Osteoblast (primary cell): ENCODE results near the gene PTK6. TPM values are rescaled to one million over a fixed set of nuclear protein-coding genes. Genes with fewer than 3 reads are reported as not detected.
A peak's percentile ranks its signal among the peaks of the same experiment; 100 is the strongest.

Source experiments
- DNase-seq: peaks from one replicate; pipeline ENCODE4 v3.0.0; 2011; ENCODE audit warnings: low spot score, mixed read lengths; ENCODE audit not compliant: insufficient read length; ENCODE audit errors: missing footprints
- H2AFZ ChIP-seq: 2 replicates; pipeline ENCODE4 v1.6.0; 2011; ENCODE audit warnings: mild to moderate bottlenecking, low read length
- H3K27ac ChIP-seq: 2 replicates; pipeline ENCODE4 v1.5.1; 2011; ENCODE audit warnings: mild to moderate bottlenecking, low read depth, low read length, moderate library complexity
- H3K27me3 ChIP-seq: 2 replicates; pipeline ENCODE4 v1.6.0; 2012; ENCODE audit warnings: mild to moderate bottlenecking, control low read depth, inconsistent platforms, low read length, moderate library complexity; ENCODE audit not compliant: insufficient read depth
- H3K36me3 ChIP-seq: 2 replicates; pipeline ENCODE4 v1.5.1; 2011; ENCODE audit warnings: mild to moderate bottlenecking, low read length, control low read depth, moderate library complexity; ENCODE audit not compliant: insufficient read depth
- H3K4me1 ChIP-seq: 2 replicates; pipeline ENCODE4 v1.5.1; 2011; ENCODE audit warnings: mild to moderate bottlenecking, low read length, control low read depth, moderate library complexity; ENCODE audit not compliant: insufficient read depth
- H3K4me2 ChIP-seq: 2 replicates; pipeline ENCODE4 v1.6.0; 2011; ENCODE audit warnings: mild to moderate bottlenecking, low read length; ENCODE audit not compliant: insufficient read depth
- H3K4me3 ChIP-seq: fragments of 200-600 bp; sonication (generic); 3 replicates; pipeline ENCODE4 v1.5.1; 2012; ENCODE audit warnings: mild to moderate bottlenecking, low read length, inconsistent platforms; ENCODE audit not compliant: insufficient read depth
- H3K79me2 ChIP-seq: 2 replicates; pipeline ENCODE4 v1.6.0; 2012; ENCODE audit warnings: mild to moderate bottlenecking, low read length, control low read depth, inconsistent platforms; ENCODE audit not compliant: insufficient read depth
- H3K9me3 ChIP-seq: 2 replicates; pipeline ENCODE4 v1.5.1; 2011; ENCODE audit warnings: low read depth, low read length, control low read depth
- H4K20me1 ChIP-seq: 2 replicates; pipeline ENCODE4 v1.6.0; 2012; ENCODE audit warnings: mild to moderate bottlenecking, low read length, control low read depth; ENCODE audit not compliant: insufficient read depth
- total RNA-seq: library from RNA; depleted of rRNA; stranded (reverse); fragments of >200 nt; gene quantifications from 2 replicates; pipeline ENCODE4 v1.2.3, GENCODE V29; 2012
- TF ChIP-seq, protein P1 (sequence below): IDR thresholded peaks from 2 replicates; pipeline ENCODE4 v1.5.1; 2011; ENCODE audit warnings: mild to moderate bottlenecking, low read depth, low read length, moderate library complexity; ENCODE audit errors: extremely low read depth

Gene PTK6
- total RNA-seq, 1 donor = not detected

DNA sequence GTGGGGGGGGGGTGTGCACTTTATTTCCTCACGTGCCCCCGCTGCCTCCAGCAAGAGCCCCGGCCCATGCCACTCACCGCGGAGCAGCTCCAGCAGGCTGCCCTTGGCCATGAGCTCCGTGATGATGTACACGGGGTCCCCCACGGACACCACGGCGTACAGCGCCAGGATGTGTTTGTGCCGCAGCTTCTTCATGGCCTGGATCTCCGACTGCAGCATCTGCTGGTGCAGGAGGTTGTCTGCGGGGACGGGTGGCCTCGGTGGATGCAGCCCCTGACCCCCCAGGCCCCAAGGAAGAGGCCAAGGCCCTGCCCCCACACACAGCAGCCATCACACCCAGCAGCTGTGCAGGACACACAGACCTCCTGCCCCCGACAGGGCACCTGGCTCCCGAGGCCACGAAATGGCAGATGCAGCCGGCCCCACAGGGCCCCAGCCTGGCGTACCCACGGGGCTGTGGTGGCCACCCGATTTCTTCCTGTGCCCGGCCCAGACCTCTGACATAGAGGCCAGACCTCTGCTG, 4.7 kb downstream of the PTK6 start:
- Histone ChIP-seq H3K9me3 (no peaks in the 10 kb centered on the region), H2AFZ (no peak overlapping the region), H4K20me1 (no peaks in the 10 kb centered on the region), H3K79me2 (no peaks in the 10 kb centered on the region), H3K36me3 (no peaks in the 10 kb centered on the region), H3K4me2 (no peak overlapping the region), H3K27ac (no peak overlapping the region), H3K27me3 (peaks cover 10% of the 10 kb centered on the region), H3K4me1 (peaks cover 8% of the 10 kb centered on the region), H3K4me3 (no peak overlapping the region)
- peak; percentile 83 for DNase-seq
- TF ChIP-seq, protein P1, sequence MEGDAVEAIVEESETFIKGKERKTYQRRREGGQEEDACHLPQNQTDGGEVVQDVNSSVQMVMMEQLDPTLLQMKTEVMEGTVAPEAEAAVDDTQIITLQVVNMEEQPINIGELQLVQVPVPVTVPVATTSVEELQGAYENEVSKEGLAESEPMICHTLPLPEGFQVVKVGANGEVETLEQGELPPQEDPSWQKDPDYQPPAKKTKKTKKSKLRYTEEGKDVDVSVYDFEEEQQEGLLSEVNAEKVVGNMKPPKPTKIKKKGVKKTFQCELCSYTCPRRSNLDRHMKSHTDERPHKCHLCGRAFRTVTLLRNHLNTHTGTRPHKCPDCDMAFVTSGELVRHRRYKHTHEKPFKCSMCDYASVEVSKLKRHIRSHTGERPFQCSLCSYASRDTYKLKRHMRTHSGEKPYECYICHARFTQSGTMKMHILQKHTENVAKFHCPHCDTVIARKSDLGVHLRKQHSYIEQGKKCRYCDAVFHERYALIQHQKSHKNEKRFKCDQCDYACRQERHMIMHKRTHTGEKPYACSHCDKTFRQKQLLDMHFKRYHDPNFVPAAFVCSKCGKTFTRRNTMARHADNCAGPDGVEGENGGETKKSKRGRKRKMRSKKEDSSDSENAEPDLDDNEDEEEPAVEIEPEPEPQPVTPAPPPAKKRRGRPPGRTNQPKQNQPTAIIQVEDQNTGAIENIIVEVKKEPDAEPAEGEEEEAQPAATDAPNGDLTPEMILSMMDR = no peak

DNA sequence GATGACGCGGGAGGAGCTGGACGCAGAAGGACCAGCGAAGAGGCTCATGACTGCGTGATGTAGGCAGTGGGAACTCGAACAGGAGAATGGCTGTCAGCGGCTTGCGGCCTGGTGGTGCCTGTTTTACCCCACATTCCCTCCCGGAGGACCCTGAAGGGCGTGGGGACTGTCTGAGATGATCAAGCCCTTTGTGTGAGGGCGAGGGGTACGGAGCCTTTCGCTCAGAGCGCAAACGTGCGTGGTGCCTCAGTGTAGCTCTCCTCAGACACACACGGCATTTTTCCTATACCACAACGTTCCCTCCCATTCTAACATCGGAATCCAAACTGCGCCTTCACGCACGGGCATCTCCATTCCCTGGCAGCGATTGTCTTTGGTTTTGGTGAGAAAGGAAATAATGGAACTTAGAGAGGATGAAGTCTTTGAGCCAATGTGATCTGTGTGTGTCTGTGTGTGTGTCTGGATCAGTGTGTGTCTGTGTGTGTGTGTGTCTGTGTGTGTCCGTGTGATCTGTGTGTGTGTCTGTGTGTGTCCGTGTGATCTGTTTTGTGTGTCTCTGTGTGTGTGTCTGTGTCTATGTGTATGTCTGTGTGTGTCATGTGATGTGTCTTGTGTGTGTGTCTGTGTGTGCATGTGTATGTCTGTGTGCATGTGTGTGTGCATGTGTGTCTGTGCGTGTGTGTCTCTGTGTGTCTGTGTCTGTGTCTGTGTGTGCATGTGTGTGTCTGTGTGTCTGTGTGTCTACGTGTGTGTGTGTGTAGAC, 5.3 kb downstream of the PTK6 start:
- DNase-seq = peak; percentile 66
- TF ChIP-seq, protein P1 = no peak
- no peaks in the 10 kb centered on the region for H3K79me2 ChIP-seq
- no peak overlapping the region for H3K4me2 ChIP-seq
- peaks cover 8% of the 10 kb centered on the region for H3K4me1 ChIP-seq
- H3K9me3 ChIP-seq = no peaks in the 10 kb centered on the region
- H2AFZ ChIP-seq = no peak overlapping the region
- no peak overlapping the region for H3K27ac ChIP-seq
- H3K36me3 ChIP-seq = no peaks in the 10 kb centered on the region
- peaks cover 10% of the 10 kb centered on the region for H3K27me3 ChIP-seq
- H4K20me1 ChIP-seq = peaks cover 3% of the 10 kb centered on the region
- H3K4me3 ChIP-seq = no peak overlapping the region

DNA sequence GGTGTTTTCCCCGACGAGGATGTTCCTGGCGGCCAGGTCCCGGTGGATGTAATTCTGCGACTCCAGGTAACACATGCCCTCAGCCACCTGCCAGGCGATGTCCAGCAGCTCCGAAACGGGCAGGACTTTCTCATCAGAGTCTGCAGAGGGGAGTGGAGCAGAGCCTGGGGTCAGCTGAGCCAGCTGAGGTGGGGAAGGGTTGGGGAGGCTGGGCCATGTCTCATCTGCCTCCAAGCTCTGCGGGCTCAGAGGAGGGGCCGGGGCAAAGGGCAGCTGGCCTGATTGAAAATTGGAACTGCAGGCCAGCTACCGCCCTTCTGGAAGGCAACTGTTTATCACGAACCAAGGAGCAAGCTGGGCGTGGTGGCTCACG, 6.4 kb downstream of the PTK6 start:
- H3K4me3 ChIP-seq = no peak overlapping the region
- no peaks in the 10 kb centered on the region for H3K79me2 ChIP-seq
- no peaks in the 10 kb centered on the region for H3K4me1 ChIP-seq
- H3K4me2 ChIP-seq = no peak overlapping the region
- H2AFZ ChIP-seq = no peak overlapping the region
- peak; percentile 76 for DNase-seq
- H3K27me3 ChIP-seq = peaks cover 10% of the 10 kb centered on the region
- TF ChIP-seq, protein P1 = no peak
- H4K20me1 ChIP-seq = peaks cover 5% of the 10 kb centered on the region
- no peak overlapping the region for H3K27ac ChIP-seq
- H3K9me3 ChIP-seq = no peaks in the 10 kb centered on the region
- no peaks in the 10 kb centered on the region for H3K36me3 ChIP-seq
